K562 (cell line): Measurements from ENCODE around the gene PGS1.

Source experiments
- CAMTA2 ChIP-seq: fragments of 250-450 bp; sonication (Bioruptor Pico); conservative IDR thresholded peaks from 2 replicates; pipeline ENCODE4 v1.5.1; 2022
- CBFB ChIP-seq: sonication (generic); formaldehyde crosslinking; IDR thresholded peaks from 2 replicates; pipeline ENCODE4 v1.4.0; 2020; ENCODE audit warnings: mild to moderate bottlenecking, missing genetic modification reagents
- CBX5 ChIP-seq: IDR thresholded peaks from 2 replicates; pipeline ENCODE4 v1.6.1; 2014; ENCODE audit warnings: low read depth, borderline replicate concordance
- CTCF ChIP-seq, 3 experiments: IDR thresholded peaks in 2 of 3; conservative IDR thresholded peaks in 1 of 3; 2 replicates each; pipeline ENCODE4 v1.5.1; 2011 to 2012; ENCODE audit warnings: low read length in 3 of 3, mild to moderate bottlenecking in 3 of 3, control low read depth in 2 of 3, improper control_type of control experiment in 1 of 3, inconsistent platforms in 1 of 3, low read depth in 1 of 3, mixed read lengths in 1 of 3, moderate library complexity in 1 of 3; ENCODE audit not compliant: insufficient read depth in 2 of 3
- EZH2 ChIP-seq: IDR thresholded peaks from 2 replicates; pipeline ENCODE4 v1.6.1; 2012; ENCODE audit warnings: low read depth, mild to moderate bottlenecking, inconsistent platforms, low read length, borderline replicate concordance
- L3MBTL2 ChIP-seq: fragments of 450-650 bp; IDR thresholded peaks from 2 replicates; pipeline ENCODE4 v1.6.1; 2016; ENCODE audit warnings: mild to moderate bottlenecking, moderate library complexity
- MXI1 ChIP-seq: IDR thresholded peaks from 2 replicates; pipeline ENCODE4 v1.6.1; 2011; ENCODE audit warnings: low read depth, mild to moderate bottlenecking, improper control_type of control experiment, low read length
- NFYB ChIP-seq: IDR thresholded peaks from 2 replicates; pipeline ENCODE4 v1.6.1; 2011; ENCODE audit warnings: mild to moderate bottlenecking, moderate library complexity; ENCODE audit not compliant: insufficient read length; ENCODE audit errors: extremely low read depth
- NR2C1 ChIP-seq, 2 experiments: fragments of 450-650 bp; IDR thresholded peaks; 2 replicates each; pipeline ENCODE4 v1.6.1; 2017; ENCODE audit warnings: mild to moderate bottlenecking in 2 of 2, antibody characterized with exemption in 1 of 2, inconsistent platforms in 1 of 2, missing compliant biosample characterization in 1 of 2, missing genetic modification characterization in 1 of 2
- ZC3H8 ChIP-seq: fragments of 450-650 bp; IDR thresholded peaks from 2 replicates; pipeline ENCODE4 v1.6.1; 2017
- ZNF197 ChIP-seq: fragments of 200-800 bp; sonication (Bioruptor generic); IDR thresholded peaks from 2 replicates; pipeline ENCODE4 v1.6.1; 2016; ENCODE audit warnings: low read depth, missing genetic modification characterization, missing compliant biosample characterization

DNA sequence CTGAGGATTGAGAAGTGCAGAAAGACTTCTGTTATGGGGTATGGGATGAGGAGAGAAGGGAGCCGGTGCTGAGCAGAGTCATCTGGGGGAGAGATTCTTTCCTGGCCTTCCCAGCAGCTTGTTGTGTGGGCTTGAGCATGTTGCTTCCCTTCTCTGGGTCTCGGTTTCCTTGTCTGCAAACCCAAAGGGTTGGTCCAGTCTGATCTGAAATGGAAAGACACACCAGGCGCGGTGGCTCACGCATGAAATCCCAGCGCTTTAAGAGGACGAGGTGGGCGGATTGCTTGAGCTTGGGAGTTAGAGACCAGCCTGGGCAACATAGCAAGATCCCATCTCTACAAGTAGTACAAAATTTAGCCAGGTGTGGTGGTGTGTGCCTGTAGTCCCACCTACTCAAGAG lies 24.6 kb upstream of the PGS1 start:
- TF ChIP-seq ZC3H8 (no peak), NR2C1 (IDR thresholded peaks at IDR 0.05) (no peak), NR2C1 (tag; IDR thresholded peaks at IDR 0.05) (no peak), EZH2 (no peak), NFYB (no peak), CBFB (no peak), ZNF197 (CRISPR knock-in tag) (no peak), CAMTA2 (CRISPR knock-in tag) (no peak), CBX5 (no peak), MXI1 (no peak), L3MBTL2 (no peak), CTCF (IDR thresholded peaks at IDR 0.05 in 2 of 3, conservative IDR thresholded peaks at IDR 0.05 in 1 of 3; ENCODE audit: insufficient read depth in 2 of 3, low read depth in 1 of 3, low read length in 3 of 3) (no peak)
